H1 (cell line): ENCODE results near the gene FOXRED1. TPM values are rescaled to one million over a fixed set of nuclear protein-coding genes. Genes with fewer than 3 reads are reported as not detected.

Source experiments
- HDAC2 ChIP-seq, 2 experiments: fragments of 300-600 bp in 1 of 2; sonication (generic) in 1 of 2; IDR thresholded peaks; 2 replicates each; pipeline ENCODE4 v1.6.1; 2011 to 2012; ENCODE audit warnings: low read depth in 2 of 2, low read length in 2 of 2, mild to moderate bottlenecking in 2 of 2, moderate library complexity in 2 of 2, borderline replicate concordance in 1 of 2, inconsistent platforms in 1 of 2
- NANOG ChIP-seq: IDR thresholded peaks from 2 replicates; pipeline ENCODE4 v1.6.1; 2011; ENCODE audit warnings: low read length, low read depth, mild to moderate bottlenecking, inconsistent platforms; ENCODE audit not compliant: insufficient read depth, poor library complexity, severe bottlenecking
- SP1 ChIP-seq: IDR thresholded peaks from 2 replicates; pipeline ENCODE4 v1.6.1; 2011; ENCODE audit warnings: low read depth, low read length
- SRF ChIP-seq: IDR thresholded peaks from 2 replicates; pipeline ENCODE4 v1.6.1; 2011; ENCODE audit warnings: mild to moderate bottlenecking, low read depth, low read length, moderate library complexity
- polyA plus RNA-seq, 7 experiments: library from polyadenylated mRNA; depleted of rRNA in 3 of 7; stranded (reverse) in 5 of 7; unstranded in 2 of 7; fragments of >200 nt in 5 of 7; fragments of 200-250 nt in 2 of 7; gene quantifications; 1 replicate in 5 of 7; 2 replicates in 1 of 7; 4 replicates in 1 of 7; pipeline versions ENCODE4 v1.2.1 to v1.2.3, GENCODE V29; 2011 to 2013; ENCODE audit warnings: missing spikeins in 2 of 7, mixed read lengths in 2 of 7
- total RNA-seq: library from RNA; stranded (reverse); fragmentation: NEBNext Ultra II Directional; extraction: Animal tissue kit (Norgen Biotek cat#: 25700); gene quantifications from 2 replicates; pipeline ENCODE4 v1.2.1, GENCODE V29; 2021

FOXRED1 gene
- total and polyA plus RNA-seq, 2 of the 8 experiments (the other 6 are each of a cell fraction or from before 2014, with no cell fraction given) = 48.8 to 99.4 TPM

- TF ChIP-seq NANOG (no peak), HDAC2 (IDR thresholded peaks at IDR 0.05; ENCODE audit: borderline replicate concordance in 1 of 2, low read depth in 2 of 2, low read length in 2 of 2) (no peak), SP1 (no peak), SRF (no peak)
- TF ChIP-seq, all 59 proteins: peak for 2
These were observed 38.8 kb downstream of the FOXRED1 start (continued) for GRCh38 chr11:126307706-126308105.
